GM12878 (cell line): Measurements from ENCODE around the gene APOBEC3B. TPM values are rescaled to one million over a fixed set of nuclear protein-coding genes. Genes with fewer than 3 reads are reported as not detected.
"Not testable (repeated sequence)": the region's sequence is repeated elsewhere in the genome, so short reads cannot be mapped to it uniquely, and the experiment has no call there.

Experiments used
- ATAC-seq: fragments of 200-7000 bp; cut with Tn5 transposase; 3 replicates; pipeline ENCODE4 v1.9.1; 2020; ENCODE audit warnings: mild to moderate bottlenecking, moderate library complexity
- BruUV-seq: library from RNA; stranded (reverse); fragments of 400-500 nt; replicated peaks from 2 replicates; lab custom pipeline; 2021; lab: Mats Ljungman, UMichigan
- CTCF ChIA-PET: fragments of 300-600 bp; sonication (Branson Sonifier 250); formaldehyde crosslinking; extraction: SDS; loops from one replicate; lab custom pipeline; 2021; ENCODE audit warnings: inconsistent platforms; lab: Yijun Ruan, JAX
- POLR2A ChIA-PET: fragments of 350-600 bp; formaldehyde crosslinking; extraction: SDS; loops from one replicate; lab custom pipeline; 2021; ENCODE audit warnings: inconsistent platforms; lab: Charles Lee
- RAD21 ChIA-PET: fragments of 300-600 bp; sonication (Branson Sonifier 250); formaldehyde crosslinking; loops from one replicate; lab custom pipeline; 2023; ENCODE audit warnings: antibody characterized with exemption; ENCODE audit not compliant: unreplicated experiment; lab: Charles Lee
- SMC1A ChIA-PET: fragments of 300-600 bp; sonication (Branson Sonifier 250); formaldehyde crosslinking; loops from one replicate; lab custom pipeline; 2023; ENCODE audit not compliant: unreplicated experiment, uncharacterized antibody; lab: Charles Lee
- DNase-seq: peaks from one replicate; pipeline ENCODE4 v3.0.0-alpha.2; 2011; ENCODE audit warnings: low read depth, low spot score
- FAIRE-seq: peaks from 3 replicates; lab custom pipeline; 2011; peaks lifted over from hg19 to GRCh38; lab: Jason Lieb, UNC
- H2AFZ ChIP-seq: 2 replicates; pipeline ENCODE4 v1.6.0; 2011; ENCODE audit warnings: low read depth, low read length, control low read depth; ENCODE audit not compliant: control insufficient read depth
- H3K27ac ChIP-seq: 2 replicates; pipeline ENCODE4 v1.5.1; 2011; ENCODE audit warnings: control low read depth; ENCODE audit not compliant: control insufficient read depth, insufficient read depth
- H3K27me3 ChIP-seq, 2 experiments: replicated peaks in 1 of 2; 2 replicates each; pipeline versions ENCODE4 v1.6.0 to v1.6.1; 2011; ENCODE audit warnings: low read length in 1 of 2; ENCODE audit not compliant: control insufficient read depth in 2 of 2, insufficient read depth in 2 of 2
- H3K36me3 ChIP-seq, 2 experiments: 2 replicates each; pipeline ENCODE4 v1.5.1; 2011; ENCODE audit warnings: low read length in 1 of 2; ENCODE audit not compliant: control insufficient read depth in 2 of 2, insufficient read depth in 2 of 2
- H3K4me1 ChIP-seq: 2 replicates; pipeline ENCODE4 v1.6.1; 2011; ENCODE audit warnings: mild to moderate bottlenecking, low read length, moderate library complexity, mixed read lengths; ENCODE audit not compliant: control insufficient read depth, insufficient read depth
- H3K4me2 ChIP-seq: 2 replicates; pipeline ENCODE4 v1.6.0; 2011; ENCODE audit warnings: control low read depth; ENCODE audit not compliant: control insufficient read depth, insufficient read depth
- H3K4me3 ChIP-seq: fragments of 200-600 bp; sonication (generic); 2 replicates; pipeline ENCODE4 v1.5.1; 2016
- H3K79me2 ChIP-seq: 2 replicates; pipeline ENCODE4 v1.6.0; 2011; ENCODE audit warnings: low read length; ENCODE audit not compliant: control insufficient read depth, insufficient read depth
- H3K9ac ChIP-seq: 2 replicates; pipeline ENCODE4 v1.8.0; 2011; ENCODE audit warnings: low read length, control low read depth, mixed read lengths; ENCODE audit not compliant: control insufficient read depth, insufficient read depth
- H3K9me3 ChIP-seq: replicated peaks from 3 replicates; pipeline ENCODE4 v1.5.1; 2011; ENCODE audit warnings: mild to moderate bottlenecking, low read length; ENCODE audit not compliant: control insufficient read depth, insufficient read depth
- H4K20me1 ChIP-seq: 2 replicates; pipeline ENCODE4 v1.6.0; 2011; ENCODE audit not compliant: control insufficient read depth, insufficient read depth
- CREB1 ChIP-seq: IDR thresholded peaks from 2 replicates; pipeline ENCODE4 v1.6.1; 2012; ENCODE audit warnings: low read depth, mild to moderate bottlenecking, inconsistent platforms
- FOS ChIP-seq: IDR thresholded peaks from 3 replicates; pipeline ENCODE4 v1.6.1; 2011; ENCODE audit warnings: borderline replicate concordance; ENCODE audit not compliant: insufficient read length; ENCODE audit errors: extremely low read depth
- PAX5 ChIP-seq: IDR thresholded peaks from 2 replicates; pipeline ENCODE4 v1.6.1; 2011; ENCODE audit warnings: low read depth, low read length, borderline replicate concordance
- SP1 ChIP-seq: IDR thresholded peaks from one replicate; pipeline ENCODE4 v1.6.1; 2011; ENCODE audit warnings: low read depth, low read length
- TAF1 ChIP-seq: IDR thresholded peaks from 2 replicates; pipeline ENCODE4 v1.6.1; 2011; ENCODE audit warnings: mild to moderate bottlenecking, low read depth, low read length, borderline replicate concordance
- ZNF24 ChIP-seq: fragments of 450-650 bp; IDR thresholded peaks from 2 replicates; pipeline ENCODE4 v1.6.1; 2017; ENCODE audit warnings: antibody characterized with exemption, mild to moderate bottlenecking
- ZZZ3 ChIP-seq: IDR thresholded peaks from 2 replicates; pipeline ENCODE4 v1.6.1; 2011; ENCODE audit warnings: low read depth; ENCODE audit not compliant: control insufficient read depth, insufficient read length
- WGBS: methylation state at CpG from one replicate; pipeline ENCODE4 v1.1.6; 2016; ENCODE audit warnings: low lambda C conversion rate; ENCODE audit not compliant: insufficient replicate concordance, insufficient coverage; ENCODE audit errors: missing lambda C conversion rate; 5-methylcytosine and 5-hydroxymethylcytosine counted together
- in situ Hi-C: fragments of 300-500 bp; cut with MboI; formaldehyde crosslinking; loops from 9 replicates; pipeline ENCODE4 v1.14.3; 2018; ENCODE audit warnings: mixed read lengths
- intact Hi-C: fragments of 100-400 bp; cut with micrococcal nuclease; formaldehyde crosslinking; loops from one replicate; pipeline ENCODE4 v1.14.2; 2022; ENCODE audit not compliant: unreplicated experiment
- polyA plus RNA-seq, 11 experiments: library from polyadenylated mRNA; depleted of rRNA in 4 of 11; unstranded in 6 of 11; stranded (reverse) in 5 of 11; fragments of >200 nt; fragmentation: Nextera tagmentation in 4 of 11; fragmentation: Illumina TruSeq in 1 of 11; extraction: Ambion mirVana in 4 of 11; extraction: Trizol in 1 of 11; gene quantifications; 1 replicate in 1 of 11; 2 replicates in 10 of 11; pipeline versions ENCODE4 v1.2.1 to v1.2.3, GENCODE V29; 2011 to 2016; ENCODE audit warnings: inconsistent platforms in 2 of 11, missing spikeins in 2 of 11, low read depth in 1 of 11
- total RNA-seq, 4 experiments: library from RNA; depleted of rRNA in 3 of 4; stranded (reverse); fragments of >200 nt in 3 of 4; fragmentation: Illumina TruSeq in 1 of 4; extraction: Trizol in 1 of 4; gene quantifications; 2 replicates each; pipeline versions ENCODE4 v1.2.1 to v1.2.3, GENCODE V29; 2013 to 2021

The APOBEC3B gene
- total and polyA plus RNA-seq, 10 of the 15 experiments (the other 5 are each of a cell fraction or from before 2014, with no cell fraction given) = 2.4 to 75.1 (median 30.9) TPM

DNA sequence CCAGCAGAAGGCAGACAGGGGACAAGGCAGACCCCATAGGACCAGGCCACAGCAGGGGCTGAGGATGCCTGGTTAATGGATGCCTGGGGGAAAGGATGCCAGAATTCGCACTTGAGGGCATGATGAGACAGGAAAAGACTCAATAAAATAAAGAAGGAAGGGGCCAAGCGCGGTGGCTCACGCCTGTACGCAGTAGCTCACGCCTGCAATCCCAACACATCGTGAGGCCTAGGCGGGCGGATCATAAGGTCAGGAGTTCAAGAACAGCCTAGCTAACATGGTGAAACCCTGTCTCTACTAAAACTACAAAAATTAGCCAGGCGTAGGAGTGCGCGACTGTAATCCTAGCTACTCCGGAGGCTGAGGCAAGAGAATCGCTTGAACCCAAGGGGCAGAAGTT, 48.6 kb downstream of the APOBEC3B start:
- CTCF ChIA-PET = no interaction called here
- FAIRE-seq = no peak

DNA sequence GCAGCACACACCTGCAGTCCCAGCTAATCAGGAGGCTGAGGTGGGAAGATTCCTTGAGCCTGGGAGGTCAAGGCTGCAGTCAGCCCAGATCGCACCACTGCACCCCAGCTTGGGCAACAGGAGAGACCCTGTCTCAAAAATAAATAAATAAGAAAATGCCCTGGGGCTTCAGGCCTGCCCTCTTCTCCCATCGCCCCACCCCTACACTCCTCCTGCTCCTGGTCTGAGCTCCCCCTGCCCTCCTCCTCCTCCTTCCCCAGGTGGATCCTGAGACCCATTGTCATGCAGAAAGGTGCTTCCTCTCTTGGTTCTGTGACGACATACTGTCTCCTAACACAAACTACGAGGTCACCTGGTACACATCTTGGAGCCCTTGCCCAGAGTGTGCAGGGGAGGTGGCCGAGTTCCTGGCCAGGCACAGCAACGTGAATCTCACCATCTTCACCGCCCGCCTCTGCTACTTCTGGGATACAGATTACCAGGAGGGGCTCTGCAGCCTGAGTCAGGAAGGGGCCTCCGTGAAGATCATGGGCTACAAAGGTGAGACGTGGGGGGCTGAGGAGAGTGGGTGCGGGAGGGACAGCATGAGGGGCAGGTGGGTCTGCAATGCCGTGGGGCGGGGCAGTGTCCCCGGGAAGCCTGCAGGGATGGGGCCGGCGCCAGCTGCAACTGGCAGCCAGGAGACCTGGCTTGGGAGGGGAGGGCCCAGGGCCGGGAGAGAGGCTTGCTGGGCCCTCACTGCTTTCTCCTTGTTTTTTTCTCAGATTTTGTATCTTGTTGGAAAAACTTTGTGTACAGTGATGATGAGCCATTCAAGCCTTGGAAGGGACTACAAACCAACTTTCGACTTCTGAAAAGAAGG, 49.5 kb downstream of the APOBEC3B start:
- SMC1A ChIA-PET, BruUV-seq: not testable (repeated sequence)

More for the DNA sequence above, 48.6 kb downstream of the APOBEC3B start:
- Histone ChIP-seq H3K9ac (no peak overlapping the region), H3K36me3 (no peaks in the 10 kb centered on the region; a peak in 2 of 4 replicates), H3K27me3 (no peaks in the 10 kb centered on the region), H4K20me1 (no peaks in the 10 kb centered on the region), H3K4me1 (no peaks in the 10 kb centered on the region), H3K79me2 (no peaks in the 10 kb centered on the region), H3K4me2 (no peak overlapping the region), H3K4me3 (no peak overlapping the region), H3K9me3 (no peaks in the 10 kb centered on the region), H3K27ac (no peak overlapping the region), H2AFZ (no peak overlapping the region)
- POLR2A ChIA-PET = no interaction called here
- SMC1A ChIA-PET = no interaction called here
- no peak for ATAC-seq
- 97% methylated on average over 14 of the region's 14 CpGs for WGBS
- BruUV-seq = no TSS peak
- RAD21 ChIA-PET = no interaction called here
- in situ Hi-C loops (no loop called here), intact Hi-C loops (no loop called here)
- DNase-seq = no peak
- TF ChIP-seq FOS = no peak
- no peak for TF ChIP-seq CREB1
- no peak for TF ChIP-seq ZZZ3
- no peak for TF ChIP-seq TAF1
- no peak for TF ChIP-seq PAX5
- TF ChIP-seq SP1 = no peak
- no peak for TF ChIP-seq ZNF24

DNA sequence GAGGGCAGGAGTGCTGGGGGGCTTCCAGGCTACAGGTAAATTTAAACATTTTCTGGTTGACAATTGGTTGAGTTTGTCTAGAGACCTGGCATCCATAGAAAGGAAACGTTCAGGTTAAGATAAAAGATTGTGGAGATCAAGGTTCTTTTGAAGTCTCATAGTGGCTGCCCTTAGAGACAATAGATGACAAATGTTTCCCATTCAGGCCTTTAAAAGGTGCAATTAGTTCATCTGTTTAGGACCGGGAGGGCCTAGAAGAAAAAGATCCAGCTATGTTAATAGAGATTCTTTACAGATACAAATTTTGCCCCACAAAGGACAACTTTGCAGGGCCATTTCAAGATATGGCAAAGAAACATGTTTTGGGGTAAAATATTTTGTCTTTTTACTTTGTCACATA, 54.9 kb downstream of the APOBEC3B start:
- in situ Hi-C loops, H3K27ac ChIP-seq, ATAC-seq, H2AFZ ChIP-seq, DNase-seq, H3K9ac ChIP-seq, H3K4me3 ChIP-seq, H3K4me1 ChIP-seq, BruUV-seq, RAD21 ChIA-PET, H3K27me3 ChIP-seq, H3K36me3 ChIP-seq, intact Hi-C loops, H3K4me2 ChIP-seq, SMC1A ChIA-PET, H3K9me3 ChIP-seq, FAIRE-seq, H4K20me1 ChIP-seq: not testable (repeated sequence)
- 53% methylated on average over 2 of the region's 2 CpGs for WGBS
- peaks cover 12% of the 10 kb centered on the region for H3K79me2 ChIP-seq
- POLR2A ChIA-PET = interaction anchor here (0.7 kb wide), 1 partner anchor 59 kb away, joined by 3 read pairs; no protein-coding TSS in a partner anchor
- CTCF ChIA-PET = interaction anchor here (0.6 kb wide), 1 partner anchor 90 kb away, joined by 3 read pairs; no protein-coding TSS in a partner anchor

More for the DNA sequence above, 49.5 kb downstream of the APOBEC3B start:
- CTCF ChIA-PET, H3K36me3 ChIP-seq, in situ Hi-C loops, H4K20me1 ChIP-seq, H2AFZ ChIP-seq, H3K4me2 ChIP-seq, H3K79me2 ChIP-seq, H3K9ac ChIP-seq, RAD21 ChIA-PET, H3K27me3 ChIP-seq, H3K4me3 ChIP-seq, DNase-seq, H3K4me1 ChIP-seq, H3K27ac ChIP-seq, intact Hi-C loops, H3K9me3 ChIP-seq, ATAC-seq, FAIRE-seq: not testable (repeated sequence)
- 98% methylated on average over 16 of the region's 18 CpGs for WGBS
- POLR2A ChIA-PET = interaction anchor here (0.6 to 1.4 kb wide), 4 partner anchors 8 to 1883 kb away, joined by 3 to 7 read pairs (median 4); no protein-coding TSS in a partner anchor
